GM12878 (cell line): ENCODE data around the gene TBC1D1. TPM values are rescaled to one million over a fixed set of nuclear protein-coding genes. Genes with fewer than 3 reads are reported as not detected.
A peak's percentile ranks its signal among the peaks of the same experiment; 100 is the strongest.

Experiments
- ATF2 ChIP-seq: IDR thresholded peaks from 2 replicates; pipeline ENCODE4 v1.6.1; 2012; ENCODE audit warnings: low read length, inconsistent platforms
- PRDM15 ChIP-seq: fragments of 450-650 bp; formaldehyde crosslinking; IDR thresholded peaks from 2 replicates; pipeline ENCODE4 v1.4.0; 2020; ENCODE audit warnings: mild to moderate bottlenecking, moderate library complexity
- SKIL ChIP-seq: fragments of 450-650 bp; IDR thresholded peaks from 2 replicates; pipeline ENCODE4 v1.6.1; 2017; ENCODE audit warnings: mild to moderate bottlenecking, low read depth, inconsistent platforms; ENCODE audit not compliant: poor library complexity, severe bottlenecking
- SRF ChIP-seq, 2 experiments: IDR thresholded peaks; 2 replicates each; pipeline ENCODE4 v1.6.1; 2011; ENCODE audit warnings: low read depth in 2 of 2, low read length in 2 of 2, mild to moderate bottlenecking in 1 of 2, moderate library complexity in 1 of 2
- YY1 ChIP-seq: IDR thresholded peaks from 2 replicates; pipeline ENCODE4 v1.6.1; 2011; ENCODE audit warnings: low read depth, mild to moderate bottlenecking, low read length
- ZNF274 ChIP-seq: IDR thresholded peaks from one replicate; pipeline ENCODE4 v1.8.0; 2011; ENCODE audit not compliant: insufficient read length, insufficient read depth
- polyA plus RNA-seq, 11 experiments: library from polyadenylated mRNA; depleted of rRNA in 4 of 11; unstranded in 6 of 11; stranded (reverse) in 5 of 11; fragments of >200 nt; fragmentation: Nextera tagmentation in 4 of 11; fragmentation: Illumina TruSeq in 1 of 11; extraction: Ambion mirVana in 4 of 11; extraction: Trizol in 1 of 11; gene quantifications; 1 replicate in 1 of 11; 2 replicates in 10 of 11; pipeline versions ENCODE4 v1.2.1 to v1.2.3, GENCODE V29; 2011 to 2016; ENCODE audit warnings: inconsistent platforms in 2 of 11, missing spikeins in 2 of 11, low read depth in 1 of 11
- total RNA-seq, 4 experiments: library from RNA; depleted of rRNA in 3 of 4; stranded (reverse); fragments of >200 nt in 3 of 4; fragmentation: Illumina TruSeq in 1 of 4; extraction: Trizol in 1 of 4; gene quantifications; 2 replicates each; pipeline versions ENCODE4 v1.2.1 to v1.2.3, GENCODE V29; 2013 to 2021

The TBC1D1 gene
- total and polyA plus RNA-seq, 10 of the 15 experiments (the other 5 are each of a cell fraction or from before 2014, with no cell fraction given) = 5.3 to 102 (median 57.8) TPM

- TF ChIP-seq SKIL = no peak
- TF ChIP-seq ZNF274 = no peak
- no peak for TF ChIP-seq YY1
- no peak for TF ChIP-seq PRDM15 (CRISPR knock-in tag)
- no peak for TF ChIP-seq ATF2
- peak in 1 of 2 experiments; percentile 57; a peak in 1 of 4 replicates for TF ChIP-seq SRF (IDR thresholded peaks at IDR 0.05; ENCODE audit: low read depth in 2 of 2, low read length in 2 of 2)
Measured at GRCh38 chr4:37885496-37885895, 5.4 kb upstream of the TBC1D1 start (continued).
